CD4-positive, alpha-beta T cell treated with Interleukin-4 for 1 hour (primary cell): ENCODE results near the gene PRLH.
"Not testable (repeated sequence)": the region's sequence is repeated elsewhere in the genome, so short reads cannot be mapped to it uniquely, and the experiment has no call there.

Experiments used
- DNase-seq, 2 donors: peaks; one replicate each; pipeline ENCODE4 v3.0.0-alpha.2; 2020 to 2022

PRLH gene

DNA sequence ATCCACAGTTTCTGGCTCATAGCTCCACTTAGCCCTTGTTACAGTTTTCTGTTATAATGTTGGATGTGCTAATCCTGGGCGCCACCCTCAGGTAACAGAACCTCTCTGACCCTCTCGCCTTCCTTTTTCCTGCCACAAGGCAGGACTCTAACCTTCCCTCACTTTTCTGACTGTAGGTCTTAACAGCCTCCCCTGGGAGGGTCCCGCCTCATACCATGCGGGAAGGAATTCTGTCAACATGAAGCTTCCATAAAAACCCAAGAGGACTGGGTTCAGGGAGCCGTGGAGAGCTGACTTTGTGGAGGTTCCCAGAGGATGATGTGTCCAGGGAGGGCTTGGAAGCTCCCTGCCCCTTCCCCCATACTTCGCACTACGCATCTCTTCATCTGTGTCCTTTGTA lies 36.0 kb downstream of the PRLH start:
- DNase-seq = no peak

- no peak for DNase-seq
Measured at GRCh38 chr2:237603049-237603717, 36.8 kb downstream of the PRLH start.

- peak; percentile 84 to 90 for DNase-seq
Measured at GRCh38 chr2:237603718-237604362, 37.5 kb downstream of the PRLH start.

DNA sequence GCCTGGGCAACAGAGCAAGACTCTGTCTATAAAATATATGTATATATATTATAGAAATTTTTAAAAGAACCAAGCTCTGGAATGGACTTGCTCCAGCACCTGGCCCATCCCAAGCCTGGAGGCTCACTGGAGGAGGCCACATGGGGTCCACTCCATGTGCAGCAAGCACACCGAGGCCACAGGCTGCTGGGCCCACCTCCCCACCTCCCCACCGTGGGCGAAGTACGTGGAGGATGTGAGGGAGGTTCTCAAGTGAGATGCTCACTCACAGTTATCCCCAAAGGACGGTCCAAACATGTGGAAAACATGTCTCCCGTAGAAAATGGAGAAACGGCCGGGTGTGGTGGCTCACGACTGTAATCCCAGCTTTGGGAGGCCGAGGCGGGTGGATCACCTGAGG lies 38.0 kb downstream of the PRLH start:
- no peak for DNase-seq

DNA sequence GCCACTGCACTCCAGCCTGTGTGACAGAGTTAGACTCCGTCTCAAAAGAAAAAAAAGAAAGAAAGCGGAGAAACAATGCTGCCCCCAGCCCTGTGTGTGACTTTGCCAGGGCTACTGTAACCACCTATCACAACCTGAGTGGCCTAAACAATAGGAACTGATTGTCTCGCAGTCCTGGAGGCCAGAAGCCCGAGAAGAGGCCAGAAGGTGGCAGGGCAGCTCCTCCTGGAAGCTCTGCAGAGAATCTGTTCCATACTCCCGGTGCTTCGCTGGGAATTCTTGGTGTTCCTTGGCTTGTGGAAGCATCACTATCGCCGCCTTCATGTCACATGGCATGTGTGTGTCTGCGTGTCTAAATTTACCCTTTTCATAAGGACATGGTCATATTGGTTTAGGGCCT lies 38.6 kb downstream of the PRLH start:
- DNase-seq = no peak

DNA sequence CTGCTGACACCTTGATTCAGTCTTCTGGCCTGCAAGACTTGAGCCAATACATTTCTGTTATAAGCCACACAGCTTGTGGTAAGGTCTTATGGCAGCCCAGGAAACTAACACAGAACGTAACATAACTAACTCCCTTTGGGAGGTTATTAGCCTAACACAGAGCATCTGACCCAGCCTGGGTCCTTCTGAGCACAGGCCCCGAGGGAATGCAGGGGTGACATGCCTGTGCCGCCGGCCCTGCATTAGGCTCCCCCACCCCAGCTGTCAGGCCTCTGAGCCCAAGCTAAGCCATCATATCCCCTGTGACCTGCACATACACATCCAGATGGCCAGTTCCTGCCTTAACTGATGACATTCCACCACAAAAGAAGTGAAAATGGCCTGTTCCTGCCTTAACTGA lies 40.1 kb downstream of the PRLH start:
- DNase-seq = not testable (repeated sequence)

DNA sequence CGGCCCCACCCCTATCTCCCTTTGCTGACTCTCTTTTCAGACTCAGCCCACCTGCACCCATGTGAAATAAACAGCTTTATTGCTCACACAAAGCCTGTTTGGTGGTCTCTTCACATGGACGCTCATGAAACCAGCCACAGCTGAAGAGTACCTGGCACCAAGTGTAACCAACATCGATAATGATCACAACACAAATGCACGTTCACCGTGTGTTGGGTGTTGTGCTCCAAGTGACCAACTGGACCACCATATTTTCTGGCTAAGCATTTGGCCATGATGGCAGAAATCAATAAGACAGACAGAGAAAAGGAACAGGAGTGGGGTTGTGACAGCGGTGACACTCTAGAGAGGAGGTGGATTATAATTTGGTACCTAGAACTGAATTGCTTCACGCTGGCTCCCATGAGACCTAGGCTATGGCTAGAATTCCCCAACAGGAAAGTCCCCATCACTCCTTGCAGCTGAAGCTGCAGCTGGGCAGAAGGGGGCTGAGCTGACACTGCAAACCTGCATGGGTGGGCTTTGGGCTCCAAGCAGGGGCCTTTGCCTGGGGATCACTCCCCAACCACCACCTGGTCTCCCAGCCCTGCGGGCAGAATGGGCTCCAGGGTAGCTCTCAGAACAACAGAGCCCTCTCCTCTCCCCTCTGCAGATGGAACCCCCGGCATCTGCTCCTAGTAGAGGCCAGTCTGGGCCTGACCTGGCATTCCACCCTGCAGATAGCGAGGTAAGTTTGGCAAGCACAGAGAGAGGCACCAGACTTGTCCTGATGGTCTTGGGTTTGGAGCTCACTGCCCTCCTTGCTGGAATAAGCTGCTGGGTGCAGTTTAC lies 46.4 kb downstream of the PRLH start:
- DNase-seq = no peak

DNA sequence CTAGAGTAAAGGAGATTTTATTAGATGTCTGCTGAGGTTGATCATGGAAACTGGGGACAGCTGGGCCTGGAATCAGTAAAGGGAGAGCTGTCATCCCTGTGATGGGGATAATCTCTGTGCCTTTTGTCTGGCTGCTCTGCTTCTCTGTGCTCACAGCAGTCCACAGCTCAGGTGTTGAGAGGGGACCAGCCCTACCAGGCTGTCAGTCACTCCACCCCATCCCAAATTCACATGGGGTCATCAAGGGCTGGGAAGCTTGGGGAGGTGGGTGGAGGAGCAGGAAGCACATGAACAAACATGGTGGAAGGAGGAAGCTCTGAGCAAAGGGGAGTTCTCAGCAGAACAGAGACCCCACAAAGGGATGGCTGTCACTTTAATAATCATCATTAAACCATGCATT lies 47.3 kb downstream of the PRLH start:
- no peak for DNase-seq

DNA sequence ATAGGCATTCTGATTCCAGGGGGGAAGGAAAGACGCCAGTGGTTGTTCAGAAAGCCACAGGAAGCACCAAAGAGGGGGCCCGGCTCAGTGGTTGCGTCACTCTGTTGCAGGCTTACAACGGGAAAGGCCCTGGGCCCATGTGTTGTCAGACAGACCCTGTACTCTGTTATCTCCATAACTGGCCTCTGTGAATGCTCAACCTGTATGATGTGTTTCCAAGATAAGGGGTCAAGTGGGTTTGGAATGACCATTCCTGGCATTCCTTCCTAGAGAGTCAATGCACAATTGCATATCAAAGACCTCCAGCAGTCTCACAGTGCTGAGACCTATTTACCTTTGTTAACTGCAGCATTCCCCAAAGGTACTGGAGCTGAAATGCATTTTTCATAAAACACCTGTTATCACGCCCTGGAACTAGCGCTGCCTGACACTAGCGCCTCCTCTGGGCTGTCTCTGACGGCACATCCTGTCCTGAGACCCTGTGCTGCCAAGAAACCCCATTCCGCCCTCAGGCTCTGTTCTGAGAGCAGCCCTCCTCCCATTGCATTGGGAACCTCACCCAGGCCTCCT lies 47.9 kb downstream of the PRLH start:
- DNase-seq = no peak

- no peak for DNase-seq
Measured at GRCh38 chr2:237615631-237616249, 49.4 kb downstream of the PRLH start.

DNA sequence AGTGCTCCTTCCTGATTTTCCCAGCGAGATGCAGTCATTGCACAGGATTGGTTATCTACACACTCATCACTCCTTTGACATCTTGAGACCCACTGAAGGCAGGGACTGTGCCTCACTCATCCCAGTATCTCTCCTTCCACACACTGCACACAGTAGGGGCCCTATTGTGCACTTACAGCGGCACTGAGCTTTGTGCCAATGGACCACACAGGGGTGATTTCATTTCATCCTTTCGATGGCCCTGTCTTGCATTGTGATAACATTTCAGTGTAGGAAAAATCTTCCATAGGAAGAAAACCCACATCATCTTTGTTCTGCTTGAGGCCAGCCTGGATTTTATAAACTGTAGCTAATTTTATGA lies 50.0 kb downstream of the PRLH start:
- no peak for DNase-seq
